Esophagus mucosa (tissue), 1 donor: ENCODE measurements around the gene B3GNT7. TPM values are rescaled to one million over a fixed set of nuclear protein-coding genes. Genes with fewer than 3 reads are reported as not detected.
"Not testable (repeated sequence)": the region's sequence is repeated elsewhere in the genome, so short reads cannot be mapped to it uniquely, and the experiment has no call there.

Source experiments
- ATAC-seq: fragments of 200-7000 bp; cut with Tn5 transposase; one replicate; pipeline ENCODE4 v1.9.1; 2020
- total RNA-seq: library from RNA; stranded (reverse); gene quantifications from one replicate; pipeline ENCODE4 v1.2.4, GENCODE V29; 2023
- donor health status: DM: yes; HTN: yes; CAD: no.

The B3GNT7 gene
- total RNA-seq, 1 donor from 2014 or later = 5.5 TPM

DNA sequence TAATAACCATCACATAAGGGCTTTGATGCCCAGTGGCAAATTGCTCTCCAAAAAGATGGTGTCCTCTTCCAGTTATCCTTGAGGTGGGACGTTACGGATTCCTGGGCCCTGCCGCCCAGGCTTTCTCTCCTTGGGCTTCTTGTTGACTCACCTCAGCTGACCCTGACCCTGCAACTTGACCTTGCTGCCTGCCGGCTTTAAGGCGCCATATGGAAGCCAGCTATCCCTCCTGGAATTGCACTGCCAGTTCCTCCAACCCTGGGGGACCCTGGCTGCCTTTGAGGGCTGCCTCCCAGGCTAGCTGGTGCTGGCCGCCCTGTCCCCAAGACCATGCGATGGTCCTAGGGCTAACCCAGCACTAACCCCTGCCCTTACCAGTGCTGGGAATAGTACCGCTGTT is 28.3 kb upstream of the B3GNT7 start:
- ATAC-seq = no peak

DNA sequence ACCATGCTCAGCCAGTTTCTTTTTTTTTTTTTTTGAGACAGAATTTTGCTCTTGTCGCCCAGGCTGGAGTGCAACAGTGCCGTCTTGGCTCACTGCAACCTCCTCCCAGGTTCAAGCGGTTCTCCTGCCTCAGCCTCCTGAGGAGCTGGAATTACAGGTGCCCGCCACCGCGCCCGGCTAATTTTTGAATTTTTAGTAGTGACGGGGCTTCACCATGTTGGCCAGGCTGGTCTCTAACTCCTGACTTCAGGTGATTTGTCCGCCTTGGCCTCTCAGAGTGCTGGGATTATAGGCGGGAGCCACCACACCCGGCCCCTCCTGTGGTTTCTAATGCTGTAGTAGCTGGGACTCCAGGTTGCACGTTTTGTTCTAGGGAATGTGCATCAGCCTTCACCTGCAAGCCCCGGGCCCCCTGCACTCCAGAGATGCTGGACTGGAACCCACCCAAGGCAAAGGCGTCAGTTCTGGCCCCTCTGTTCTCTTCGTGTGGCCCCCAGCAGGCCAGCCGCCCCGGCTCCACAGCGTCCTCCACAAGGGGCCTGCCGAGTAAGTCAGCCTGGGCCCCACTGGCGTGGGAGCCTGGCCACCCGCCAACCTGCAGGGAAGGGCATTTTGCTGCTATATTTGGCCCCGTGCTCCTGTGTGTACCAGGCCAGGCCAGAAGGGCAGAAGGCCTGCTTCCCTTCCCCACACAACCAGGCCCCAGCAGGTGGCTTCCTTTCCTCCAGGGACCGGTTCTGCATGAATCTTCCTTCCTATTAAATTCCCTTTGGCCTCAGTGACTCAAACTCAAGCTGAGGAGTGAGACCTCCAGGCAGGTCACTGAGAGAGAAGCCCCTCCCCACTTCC is 25.7 kb upstream of the B3GNT7 start:
- ATAC-seq = no peak

DNA sequence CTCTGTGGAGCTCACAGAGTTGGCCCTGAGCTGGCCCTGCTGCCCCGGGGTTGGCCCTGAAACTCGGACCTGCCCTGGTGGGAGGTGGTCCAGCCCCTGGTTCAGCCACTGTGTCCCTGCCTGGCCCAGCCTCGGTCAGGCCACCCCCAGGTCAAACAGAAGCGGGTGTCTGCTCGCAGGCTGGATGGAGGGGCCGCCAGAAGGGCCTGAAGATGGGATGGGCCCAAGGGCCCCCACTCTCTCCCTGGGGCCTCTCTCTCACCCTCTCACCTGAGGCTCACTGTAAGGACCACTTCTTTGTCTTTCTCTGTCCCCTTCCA is 25.1 kb upstream of the B3GNT7 start:
- no peak for ATAC-seq

DNA sequence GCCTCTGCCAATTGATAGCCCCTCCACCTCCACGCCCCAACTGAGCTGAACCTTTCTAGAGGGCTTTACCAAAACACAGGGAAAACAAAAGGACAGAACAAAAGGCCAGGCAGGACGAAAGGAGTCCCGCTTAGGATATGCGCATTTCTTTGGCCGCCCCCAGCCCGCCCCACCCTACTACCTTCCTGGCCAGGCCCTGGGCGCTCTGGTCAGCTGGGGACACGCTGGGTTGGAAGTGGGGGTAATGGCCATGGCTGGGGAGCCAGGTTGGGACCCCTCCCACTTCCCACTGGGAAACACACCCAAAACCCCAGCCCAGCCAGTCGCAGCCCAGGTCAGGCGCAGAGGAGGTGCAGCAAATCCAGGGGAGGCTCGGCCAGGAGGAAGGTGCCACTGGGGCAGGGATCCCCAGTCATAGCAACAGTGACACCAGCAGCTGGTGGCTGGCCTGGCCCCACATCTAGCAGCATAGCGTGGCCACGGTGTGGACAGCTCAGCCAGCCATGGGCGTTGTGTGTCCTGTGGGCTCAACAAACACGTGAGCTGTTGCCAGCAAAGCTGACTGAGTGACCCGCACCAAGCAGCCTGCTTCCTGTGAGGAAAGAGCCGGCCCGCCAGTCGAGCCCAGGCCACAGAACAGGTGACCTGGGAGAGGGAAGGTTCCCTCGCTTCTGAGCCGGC is 24.6 kb upstream of the B3GNT7 start:
- ATAC-seq = peak; percentile 28

DNA sequence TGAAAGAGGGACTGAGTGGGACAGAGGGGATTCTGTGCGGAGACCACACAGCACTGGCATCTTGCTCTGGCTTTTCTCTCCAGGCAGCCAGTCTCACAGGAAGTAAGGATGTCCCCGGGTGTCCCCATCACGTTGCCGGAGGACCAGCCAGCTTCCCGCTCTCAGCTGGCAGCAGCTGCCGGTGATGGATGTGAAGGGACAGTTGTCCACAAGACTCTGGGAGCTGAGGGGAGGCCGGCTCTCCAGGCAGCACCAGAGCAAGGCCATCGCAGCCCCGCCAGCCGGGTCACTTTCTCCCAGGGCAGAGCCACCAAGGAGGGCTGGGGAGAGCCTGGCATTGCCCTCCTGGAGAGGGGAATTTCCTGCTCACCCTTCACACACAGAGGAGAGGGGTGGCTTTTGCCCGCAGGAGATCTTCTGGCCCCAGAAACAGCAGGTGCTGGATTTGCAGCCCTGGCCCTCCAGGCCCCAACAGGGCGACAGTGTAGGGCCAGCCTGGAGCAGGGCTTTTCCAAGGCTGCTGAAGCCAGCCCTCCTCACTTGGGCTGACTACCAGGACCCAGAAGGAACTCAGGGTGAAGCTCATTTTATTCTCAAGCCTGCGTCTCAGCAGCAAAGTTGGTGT is 24.0 kb upstream of the B3GNT7 start:
- no peak for ATAC-seq

DNA sequence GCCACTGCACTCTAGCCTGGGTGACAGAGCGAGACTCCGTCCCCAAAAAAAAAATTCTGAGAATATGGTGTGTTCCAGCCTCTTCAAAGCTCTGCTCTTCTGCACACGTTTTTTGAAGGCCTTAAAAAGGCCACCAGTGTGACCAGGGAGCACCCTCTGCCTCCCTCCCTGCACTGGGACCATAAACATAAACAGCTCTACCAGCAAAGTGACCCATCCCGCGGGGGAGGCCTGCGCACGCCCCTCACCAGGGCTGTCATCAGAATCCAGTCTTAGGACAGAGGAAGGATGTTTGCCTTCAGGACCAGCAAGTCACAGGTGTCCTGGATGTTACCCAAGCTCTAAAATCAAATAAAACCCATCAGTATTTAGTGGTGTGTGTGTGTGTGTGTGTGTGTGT is 23.2 kb upstream of the B3GNT7 start:
- ATAC-seq = no peak

DNA sequence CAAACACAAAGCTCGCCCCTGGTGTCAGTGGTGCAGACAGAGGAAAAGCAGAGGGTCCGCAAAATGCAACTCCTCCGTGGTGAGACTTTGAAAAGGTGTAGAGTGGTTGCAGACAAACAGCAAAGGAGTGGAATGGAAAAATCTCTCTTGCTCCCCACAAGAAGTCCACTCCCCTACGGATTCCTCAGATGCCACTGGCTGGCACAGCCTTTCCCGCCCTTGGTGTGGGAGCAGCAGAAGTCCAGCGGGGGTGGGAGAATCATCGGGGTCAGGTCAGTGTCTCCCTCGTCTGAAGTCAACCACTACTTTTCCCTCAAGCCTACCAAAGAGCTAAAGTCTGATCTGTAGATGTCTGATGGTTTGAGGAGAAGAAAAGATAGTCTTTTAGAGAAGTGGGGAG is 22.3 kb upstream of the B3GNT7 start:
- no peak for ATAC-seq

DNA sequence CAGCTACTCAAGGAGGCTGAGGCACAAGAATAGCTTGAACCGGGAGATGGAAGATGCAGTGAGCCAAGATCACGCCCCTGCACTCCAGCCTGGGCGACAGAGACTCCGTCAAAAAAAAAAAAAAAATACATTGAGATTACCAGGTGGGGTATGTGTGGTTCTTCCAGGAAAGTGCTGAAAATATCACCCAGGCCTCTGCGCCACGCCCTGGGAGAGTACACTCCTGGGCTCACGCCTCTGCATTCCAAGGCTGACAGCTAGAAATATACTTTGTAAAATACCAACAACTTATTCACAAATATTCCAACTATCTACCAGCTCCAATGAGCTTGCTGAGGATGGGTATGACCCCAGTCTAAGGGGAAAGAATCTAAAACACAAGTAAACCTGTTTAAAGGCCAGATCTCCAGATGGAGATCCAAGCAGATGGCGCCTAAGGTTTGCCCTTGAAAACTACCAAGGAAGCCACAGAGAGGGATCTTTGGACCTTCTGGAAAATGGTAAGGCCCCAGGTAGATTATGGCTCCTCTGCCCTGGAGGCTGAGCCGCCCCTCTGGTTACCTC is 21.6 kb upstream of the B3GNT7 start:
- ATAC-seq = no peak

DNA sequence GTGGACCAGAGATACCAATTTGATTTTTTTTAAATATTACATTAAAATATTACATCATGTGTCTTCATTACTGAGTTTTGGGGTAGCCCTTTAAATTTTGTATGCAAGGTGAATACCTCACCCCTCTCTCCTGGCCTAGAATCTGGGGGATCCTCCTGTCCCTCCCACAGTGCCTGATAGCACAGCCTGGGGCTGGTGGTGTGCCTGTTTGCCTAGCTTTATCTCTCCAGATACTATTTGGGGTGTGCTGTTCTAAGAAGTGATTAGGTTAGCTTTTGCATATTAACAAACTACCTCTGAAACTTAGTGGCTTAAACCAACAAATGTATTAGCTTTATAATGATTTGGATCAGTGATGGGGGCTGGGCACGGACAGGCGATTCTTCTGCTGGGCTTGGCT is 20.7 kb upstream of the B3GNT7 start:
- no peak for ATAC-seq

DNA sequence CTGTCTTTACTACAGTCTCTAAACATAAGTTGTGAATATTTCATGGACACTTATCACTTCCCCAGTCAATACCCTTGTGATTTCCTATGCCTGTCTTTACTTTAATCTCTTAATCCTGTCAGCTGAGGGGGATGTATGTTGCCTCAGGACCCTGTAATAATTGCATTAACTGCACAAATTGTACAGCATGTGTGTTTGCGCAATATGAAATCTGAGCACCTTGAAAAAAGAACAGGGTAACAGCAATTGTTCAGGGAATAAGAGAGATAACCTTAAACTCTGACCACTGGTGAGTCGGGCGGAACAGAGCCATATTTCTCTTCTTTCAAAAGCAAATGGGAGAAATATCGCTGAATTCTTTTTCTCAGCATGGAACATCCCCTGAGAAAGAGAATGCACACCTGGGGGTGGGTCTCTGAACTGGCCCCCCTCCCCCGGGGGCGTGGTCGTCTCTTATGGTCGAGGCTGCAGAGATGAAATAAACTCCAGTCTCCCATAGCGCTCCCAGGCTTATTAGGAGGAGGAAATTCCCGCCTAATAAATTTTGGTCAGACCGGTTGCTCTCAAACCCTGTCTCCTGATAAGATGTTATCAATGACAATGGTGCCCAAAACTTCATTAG is 19.4 kb upstream of the B3GNT7 start:
- ATAC-seq = not testable (repeated sequence)

DNA sequence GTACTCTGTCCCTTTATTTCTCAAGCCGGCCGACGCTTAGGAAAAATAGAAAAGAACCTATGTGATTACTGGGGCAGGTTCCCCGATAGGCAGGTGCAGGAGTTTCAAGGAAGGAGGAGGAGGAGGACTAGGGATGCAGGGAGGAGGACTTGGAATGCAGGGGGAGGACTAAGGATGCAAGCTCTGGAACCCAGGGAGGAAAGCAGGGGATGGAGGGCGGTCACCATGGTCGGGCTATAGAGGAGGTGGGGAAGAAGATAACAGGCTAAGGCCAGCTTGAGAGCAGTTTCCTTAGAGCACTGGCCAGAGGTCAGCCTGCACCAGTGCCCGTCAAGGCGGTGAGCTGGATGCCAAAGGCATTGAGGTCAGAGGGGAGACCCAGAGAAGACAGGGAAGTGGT is 18.7 kb upstream of the B3GNT7 start:
- no peak for ATAC-seq

DNA sequence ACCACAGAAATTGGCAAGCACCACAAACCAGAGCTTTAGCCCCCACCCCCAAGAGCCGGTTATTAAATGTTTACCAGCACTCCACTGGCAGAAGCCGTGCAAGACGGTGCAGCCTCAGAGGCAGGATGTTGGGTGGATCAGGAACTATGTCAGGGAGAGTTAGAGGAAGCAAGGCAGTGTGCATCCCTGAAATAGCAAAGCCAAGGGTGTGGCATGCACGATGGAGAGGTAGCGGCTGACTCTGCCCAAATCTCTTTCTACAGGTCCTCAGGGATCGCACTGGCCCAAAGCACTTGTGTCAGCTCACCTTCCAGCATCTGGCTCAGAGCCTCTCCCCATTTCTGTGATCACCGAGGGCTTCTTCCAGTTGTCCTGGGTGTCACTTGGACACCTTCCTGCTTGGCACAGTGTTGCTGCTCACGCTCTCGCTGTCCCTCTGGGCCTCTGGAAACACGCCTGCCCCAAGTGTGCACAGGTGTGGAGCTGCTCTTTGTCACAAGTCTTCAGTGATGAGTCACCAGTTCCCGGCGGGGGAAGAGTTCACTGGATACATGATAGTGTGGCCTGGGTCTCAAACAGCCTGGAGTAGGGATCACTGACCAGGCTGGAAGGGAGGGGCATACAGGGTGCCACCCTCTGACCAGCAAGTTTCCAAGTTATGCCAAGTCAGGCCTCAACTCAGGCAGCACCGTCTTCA is 17.3 kb upstream of the B3GNT7 start:
- peak; percentile 33 for ATAC-seq

DNA sequence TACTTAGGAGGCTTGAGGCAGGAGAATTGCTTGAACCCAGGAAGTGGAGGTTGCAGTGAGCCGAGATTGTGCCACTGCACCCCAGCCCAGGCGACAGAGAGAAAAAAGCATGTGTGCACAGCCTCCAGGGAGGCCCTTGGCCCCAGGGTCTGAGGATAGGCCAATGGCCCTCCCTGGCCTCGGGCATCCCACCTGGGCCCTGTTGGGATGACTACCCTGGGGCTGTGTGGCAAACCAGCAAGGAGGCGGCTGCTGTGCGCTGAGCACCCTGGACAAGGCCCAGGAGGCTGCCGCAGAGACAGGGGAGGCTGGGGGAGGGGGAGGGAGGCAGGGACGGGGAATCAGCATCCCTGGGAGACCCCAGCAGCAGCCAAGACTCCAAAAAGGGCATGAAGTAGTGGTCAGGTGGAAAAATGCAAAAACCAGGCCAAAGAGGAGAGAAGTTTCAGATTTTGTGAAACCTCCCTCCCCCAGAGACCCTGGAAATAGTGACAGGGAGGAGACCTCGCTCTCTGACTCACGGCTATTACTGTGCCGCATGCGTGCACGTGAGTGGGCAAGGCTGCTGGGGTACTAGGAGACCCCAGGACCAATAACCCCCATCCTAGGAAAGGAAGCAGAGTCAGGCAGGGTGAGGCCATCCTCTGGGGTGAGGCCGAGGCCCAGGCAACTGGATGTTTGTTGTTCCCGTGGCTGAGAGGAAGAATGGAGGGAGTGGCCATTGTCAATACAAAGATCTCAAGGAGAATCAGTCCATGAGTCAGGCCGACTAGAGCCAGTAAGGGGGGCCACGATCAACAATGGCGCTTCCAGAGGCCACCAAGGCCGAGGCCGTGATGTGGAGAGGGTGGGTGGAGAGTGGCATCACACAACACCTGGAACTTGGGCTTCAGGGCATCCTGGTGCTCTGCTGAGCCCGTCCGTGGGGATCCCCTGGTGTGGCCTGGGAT is 16.0 kb upstream of the B3GNT7 start:
- peak; percentile 35 for ATAC-seq

DNA sequence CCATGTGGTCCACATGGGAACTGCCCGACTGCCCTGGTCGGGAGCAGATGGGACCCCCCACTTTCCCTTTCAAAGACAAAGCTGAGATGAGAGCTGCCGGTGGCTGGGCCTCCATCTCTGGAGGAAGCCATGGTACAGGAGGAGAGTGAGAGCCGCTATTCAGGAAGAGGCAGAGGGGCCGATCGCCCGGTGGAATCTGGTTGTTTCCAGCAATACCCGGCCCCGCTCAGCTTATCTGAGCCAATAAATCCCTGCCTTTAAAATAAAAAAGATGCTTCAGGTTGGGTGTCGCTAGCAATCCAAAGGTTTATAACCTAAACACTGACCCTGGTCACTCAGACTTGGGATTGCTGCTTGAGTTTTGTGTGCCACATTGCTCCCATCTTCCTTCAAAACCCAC is 15.2 kb upstream of the B3GNT7 start:
- no peak for ATAC-seq

DNA sequence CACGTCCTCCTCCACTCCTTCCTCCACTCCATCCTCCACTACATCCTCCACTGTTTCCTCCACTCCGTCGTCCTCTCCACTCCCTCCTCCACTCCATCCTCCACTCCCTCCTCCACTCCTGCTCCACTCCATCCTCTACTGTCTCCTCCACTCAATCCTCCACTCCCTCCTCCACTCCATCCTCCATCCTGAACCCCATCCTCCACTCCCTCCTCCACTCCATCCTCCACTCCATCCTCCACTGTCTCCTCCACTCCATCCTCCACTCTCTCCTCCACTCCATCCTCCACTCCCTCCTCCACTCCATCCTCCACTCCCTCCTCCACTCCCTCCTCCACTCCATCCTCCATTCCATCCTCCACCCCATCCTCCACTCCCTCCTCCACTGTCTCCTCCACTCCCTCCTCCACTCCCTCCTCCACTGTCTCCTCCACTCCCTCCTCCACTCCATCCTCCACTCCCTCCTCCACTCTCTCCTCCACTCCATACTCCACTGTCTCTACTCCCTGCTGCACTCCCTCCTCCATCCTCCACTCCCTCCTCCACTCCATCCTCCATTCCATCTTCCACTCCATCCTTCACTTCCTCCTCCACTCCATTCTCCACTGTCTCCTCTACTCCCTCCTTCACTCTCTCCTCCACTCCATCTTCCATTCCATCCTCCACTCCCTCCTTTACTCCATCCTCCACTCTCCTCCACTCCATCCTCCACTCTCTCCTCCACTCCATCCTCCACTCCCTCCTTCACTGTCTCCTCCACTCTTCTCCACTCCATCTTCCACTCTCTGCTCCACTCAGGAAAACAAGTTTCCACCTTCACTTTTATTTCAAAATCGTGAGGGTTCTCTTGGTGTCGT is 14.3 kb upstream of the B3GNT7 start:
- ATAC-seq = no peak

DNA sequence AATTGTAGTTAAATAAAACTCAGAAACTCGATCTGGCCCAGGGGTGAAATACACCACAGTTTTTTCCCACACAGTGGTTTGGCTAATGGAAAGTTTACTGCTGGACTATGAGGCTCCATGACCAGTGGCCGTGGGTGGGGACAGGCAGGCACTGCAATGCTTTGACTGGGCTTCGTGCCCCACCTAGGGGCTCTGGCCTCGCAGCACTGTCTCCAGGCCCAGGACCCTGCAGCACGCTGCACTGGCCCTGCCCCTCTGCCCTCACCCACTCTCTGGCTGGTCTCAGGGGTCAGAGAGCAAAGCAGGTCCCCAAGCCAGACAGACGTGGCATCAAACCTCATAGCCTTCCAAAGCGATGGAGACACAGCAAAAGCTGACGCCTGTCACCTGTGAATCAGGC is 13.4 kb upstream of the B3GNT7 start:
- no peak for ATAC-seq

DNA sequence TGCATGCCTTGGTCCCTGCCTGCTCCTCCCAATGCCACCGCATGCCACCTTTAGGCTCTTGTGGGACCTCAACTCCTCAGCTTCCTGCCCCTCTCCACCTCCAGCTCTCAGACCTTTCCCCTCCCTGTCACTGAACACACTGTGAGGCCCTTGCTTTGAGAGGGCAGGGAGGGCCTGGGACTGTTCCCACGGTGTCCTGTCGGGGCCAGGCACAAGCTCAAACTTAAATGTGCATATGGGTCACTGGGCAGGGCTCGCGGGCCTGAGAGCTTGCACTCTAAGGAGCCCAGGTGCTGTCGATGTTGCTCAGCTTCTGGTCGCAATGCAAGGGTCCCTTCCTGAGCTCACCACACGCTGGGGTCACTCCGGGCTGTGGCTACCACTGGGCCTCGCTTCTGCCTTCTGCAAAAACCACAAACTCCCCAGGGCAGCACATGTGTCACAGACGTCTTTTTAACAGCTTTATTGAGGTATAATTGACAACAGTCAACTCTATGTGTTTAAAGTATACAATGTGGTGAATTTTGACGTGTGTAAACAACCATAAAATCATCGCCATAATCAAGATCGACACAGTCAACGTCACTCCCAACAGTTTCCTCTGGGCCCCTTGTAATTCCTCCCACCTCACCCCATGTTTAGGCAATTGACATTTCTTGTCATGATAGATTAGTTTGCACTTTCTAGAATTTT is 11.9 kb upstream of the B3GNT7 start:
- ATAC-seq = no peak

DNA sequence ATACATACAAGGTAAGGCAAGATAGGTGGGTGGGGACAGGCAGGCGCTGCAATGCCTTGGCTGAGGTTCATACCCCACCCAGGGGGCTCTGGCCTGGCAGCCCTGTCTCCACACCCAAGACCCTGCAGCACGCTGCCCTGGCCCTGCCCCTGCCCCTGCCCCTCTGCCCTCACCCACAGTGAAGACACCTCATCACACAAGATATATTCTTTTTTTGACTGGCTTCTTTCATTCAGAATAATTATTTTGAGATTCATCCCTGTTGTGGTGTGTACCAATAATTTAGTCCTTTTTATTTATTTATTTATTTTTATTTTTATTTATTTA is 11.4 kb upstream of the B3GNT7 start:
- no peak for ATAC-seq

DNA sequence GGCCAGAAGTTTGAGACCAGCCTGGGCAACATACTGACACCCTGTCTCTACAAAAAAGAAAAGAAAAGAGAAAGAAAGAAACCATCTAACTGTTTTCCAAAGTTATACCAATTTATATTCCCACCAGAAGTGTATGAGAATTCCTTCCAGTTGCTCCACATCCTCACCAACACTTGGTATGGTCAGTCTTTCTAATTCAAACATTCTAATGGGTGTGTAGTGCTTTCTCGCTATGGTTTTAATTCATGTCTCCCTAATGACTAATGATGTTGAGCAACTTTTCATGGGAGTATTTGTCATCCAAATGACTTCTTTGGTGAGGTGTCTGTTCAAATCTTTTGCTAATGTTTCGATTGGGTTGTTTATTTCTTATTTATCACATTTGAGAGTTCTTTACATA is 10.5 kb upstream of the B3GNT7 start:
- no peak for ATAC-seq

DNA sequence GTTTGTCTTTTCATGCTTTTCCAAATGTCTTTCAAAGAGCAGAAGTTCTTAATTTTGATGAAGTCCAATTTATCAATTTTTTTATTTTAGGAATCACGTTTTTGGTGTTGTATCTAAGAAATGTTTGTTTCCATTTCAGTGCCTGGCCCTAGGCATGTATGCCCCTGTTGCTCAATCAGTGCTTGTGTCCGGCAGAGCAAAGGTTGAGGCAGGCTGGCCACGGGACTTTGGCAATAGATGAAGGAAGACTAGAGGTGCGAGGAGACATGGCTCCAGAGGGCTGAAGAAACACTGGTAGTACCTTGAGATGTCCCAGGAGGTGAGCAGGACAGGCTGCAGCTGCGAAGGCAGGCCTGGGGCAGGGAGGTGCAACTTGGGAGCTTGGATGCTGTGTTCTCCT is 10.1 kb upstream of the B3GNT7 start:
- no peak for ATAC-seq
